ENCODE results near the gene CEACAM4.

GRCh38 chr19:41627966-41628675 lies 1.2 kb upstream of the CEACAM4 start:
- TF ChIP-seq CTCF (IDR thresholded peaks at IDR 0.05; ENCODE audit: poor library complexity) (no peak), EZH2 (IDR thresholded peaks at IDR 0.05; ENCODE audit: borderline replicate concordance) (no peak), EZH2phosphoT487 (IDR thresholded peaks at IDR 0.05; ENCODE audit: low read depth, severe bottlenecking, unreplicated experiment) (no peak)

Data from hepatocyte (in vitro differentiated cells).